ENCODE results near the gene INVS.

DNA sequence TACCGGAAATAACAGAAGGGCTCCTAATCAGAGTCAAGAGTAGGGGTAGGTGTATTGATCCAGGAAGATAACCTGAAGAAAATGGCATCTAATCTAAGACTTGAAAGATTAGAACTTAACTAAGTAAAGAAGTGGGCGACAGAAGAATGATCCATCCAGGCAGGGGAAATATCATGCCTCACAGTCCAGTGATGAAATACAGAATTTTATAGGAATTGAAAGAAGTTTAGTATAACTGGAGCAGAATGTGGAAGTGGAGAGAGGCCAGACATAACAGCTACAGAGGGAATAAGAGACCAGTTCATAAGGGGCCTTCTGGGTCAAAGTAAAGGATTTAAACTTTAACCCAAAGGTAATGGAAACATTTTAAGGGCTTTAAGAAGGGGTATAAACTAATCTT is 42.5 kb upstream of the INVS start:
- TF ChIP-seq, protein P1, sequence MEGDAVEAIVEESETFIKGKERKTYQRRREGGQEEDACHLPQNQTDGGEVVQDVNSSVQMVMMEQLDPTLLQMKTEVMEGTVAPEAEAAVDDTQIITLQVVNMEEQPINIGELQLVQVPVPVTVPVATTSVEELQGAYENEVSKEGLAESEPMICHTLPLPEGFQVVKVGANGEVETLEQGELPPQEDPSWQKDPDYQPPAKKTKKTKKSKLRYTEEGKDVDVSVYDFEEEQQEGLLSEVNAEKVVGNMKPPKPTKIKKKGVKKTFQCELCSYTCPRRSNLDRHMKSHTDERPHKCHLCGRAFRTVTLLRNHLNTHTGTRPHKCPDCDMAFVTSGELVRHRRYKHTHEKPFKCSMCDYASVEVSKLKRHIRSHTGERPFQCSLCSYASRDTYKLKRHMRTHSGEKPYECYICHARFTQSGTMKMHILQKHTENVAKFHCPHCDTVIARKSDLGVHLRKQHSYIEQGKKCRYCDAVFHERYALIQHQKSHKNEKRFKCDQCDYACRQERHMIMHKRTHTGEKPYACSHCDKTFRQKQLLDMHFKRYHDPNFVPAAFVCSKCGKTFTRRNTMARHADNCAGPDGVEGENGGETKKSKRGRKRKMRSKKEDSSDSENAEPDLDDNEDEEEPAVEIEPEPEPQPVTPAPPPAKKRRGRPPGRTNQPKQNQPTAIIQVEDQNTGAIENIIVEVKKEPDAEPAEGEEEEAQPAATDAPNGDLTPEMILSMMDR (IDR thresholded peaks at IDR 0.05), result no peak
- TF ChIP-seq POLR2A (IDR thresholded peaks at IDR 0.05) (no peak), EP300 (IDR thresholded peaks at IDR 0.05) (no peak)
